SK-N-SH (cell line): ENCODE data around the gene ANKRD10. TPM values are rescaled to one million over a fixed set of nuclear protein-coding genes. Genes with fewer than 3 reads are reported as not detected.

Experiments
- CTCF ChIA-PET: fragments of 300-600, 350-600 bp; formaldehyde crosslinking; extraction: SDS; loops from one replicate; lab custom pipeline; 2021; lab: Yijun Ruan, JAX
- POLR2A ChIA-PET: fragments of 350-600 bp; sonication (Branson Sonifier 250); formaldehyde crosslinking; extraction: SDS; loops from one replicate; lab custom pipeline; 2020; ENCODE audit warnings: antibody characterized with exemption, inconsistent platforms; lab: Yijun Ruan, JAX
- DNase-seq: peaks from one replicate; pipeline ENCODE4 v3.0.0; 2012
- H2AFZ ChIP-seq: fragments of 200-600 bp; sonication (generic); 2 replicates; pipeline ENCODE4 v1.8.1; 2016; ENCODE audit warnings: antibody characterized with exemption, mild to moderate bottlenecking, low read depth
- H3F3A ChIP-seq: fragments of 200-600 bp; sonication (generic); replicated peaks from 2 replicates; pipeline ENCODE3; 2016; ENCODE audit warnings: antibody characterized with exemption, mild to moderate bottlenecking; ENCODE audit not compliant: insufficient read depth
- H3K27ac ChIP-seq, 2 experiments: fragments of 200-500 bp in 1 of 2; fragments of 200-600 bp in 1 of 2; sonication (Bioruptor generic) in 1 of 2; sonication (generic), shearing (Covaris generic) in 1 of 2; 2 replicates each; pipeline versions ENCODE4 v1.5.1 to v1.6.1; 2014 to 2016; ENCODE audit warnings: low read depth in 2 of 2, inconsistent platforms in 1 of 2, low read length in 1 of 2, mild to moderate bottlenecking in 1 of 2, mixed read lengths in 1 of 2
- H3K27me3 ChIP-seq: fragments of 200-600 bp; sonication (generic), shearing (Covaris generic); 2 replicates; pipeline ENCODE4 v1.6.1; 2016; ENCODE audit warnings: mixed run types; ENCODE audit not compliant: insufficient read depth
- H3K36me3 ChIP-seq, 2 experiments: fragments of 200-500 bp in 1 of 2; fragments of 200-600 bp in 1 of 2; sonication (Bioruptor generic) in 1 of 2; sonication (generic) in 1 of 2; replicated peaks in 1 of 2; 2 replicates each; pipeline versions ENCODE3 to v1.5.1; 2014 to 2016; ENCODE audit warnings: low read length in 1 of 2, mild to moderate bottlenecking in 1 of 2; ENCODE audit not compliant: insufficient read depth in 2 of 2, control insufficient read depth in 1 of 2
- H3K4me1 ChIP-seq, 2 experiments: fragments of 200-500 bp in 1 of 2; fragments of 200-600 bp in 1 of 2; sonication (Bioruptor generic) in 1 of 2; sonication (generic), shearing (Covaris generic) in 1 of 2; 2 replicates each; pipeline versions ENCODE4 v1.5.1 to v1.6.1; 2014 to 2016; ENCODE audit warnings: low read depth in 1 of 2, low read length in 1 of 2, mixed run types in 1 of 2; ENCODE audit not compliant: insufficient read depth in 2 of 2, control insufficient read depth in 1 of 2
- H3K4me2 ChIP-seq: fragments of 200-600 bp; sonication (generic), shearing (Covaris generic); 2 replicates; pipeline ENCODE4 v1.6.1; 2017; ENCODE audit warnings: mixed run types
- H3K4me3 ChIP-seq, 2 experiments: fragments of 200-500 bp in 1 of 2; fragments of 200-600 bp in 1 of 2; sonication (Bioruptor generic) in 1 of 2; sonication (generic), shearing (Covaris generic) in 1 of 2; 2 replicates each; pipeline versions ENCODE4 v1.5.1 to v1.8.1; 2014 to 2016; ENCODE audit warnings: low read depth in 2 of 2, inconsistent platforms in 1 of 2, low read length in 1 of 2, mild to moderate bottlenecking in 1 of 2, mixed read lengths in 1 of 2, moderate library complexity in 1 of 2
- H3K79me2 ChIP-seq: fragments of 200-600 bp; sonication (generic); 2 replicates; pipeline ENCODE4 v1.8.1; 2017; ENCODE audit warnings: mild to moderate bottlenecking; ENCODE audit not compliant: insufficient read depth
- H3K9ac ChIP-seq: fragments of 200-600 bp; sonication (generic); 2 replicates; pipeline ENCODE4 v1.6.1; 2017; ENCODE audit warnings: mixed run types
- H3K9me2 ChIP-seq: fragments of 200-600 bp; sonication (generic); 2 replicates; pipeline ENCODE4 v1.6.1; 2017; ENCODE audit warnings: mixed run types
- H3K9me3 ChIP-seq: fragments of 200-600 bp; sonication (generic); 2 replicates; pipeline ENCODE4 v1.6.1; 2017; ENCODE audit warnings: mixed run types, mild to moderate bottlenecking, moderate library complexity
- H4K20me1 ChIP-seq: fragments of 200-600 bp; sonication (generic); 2 replicates; pipeline ENCODE4 v1.6.1; 2017; ENCODE audit warnings: mild to moderate bottlenecking, mixed run types; ENCODE audit not compliant: insufficient read depth
- CTCF ChIP-seq: fragments of 200-600 bp; sonication (generic); IDR thresholded peaks from 2 replicates; pipeline ENCODE4 v1.6.1; 2017; ENCODE audit warnings: antibody characterized with exemption, mild to moderate bottlenecking, moderate library complexity
- ELF1 ChIP-seq: IDR thresholded peaks from 2 replicates; pipeline ENCODE4 v1.4.0; 2012
- EP300 ChIP-seq, 2 experiments: IDR thresholded peaks; 2 replicates each; pipeline versions ENCODE4 v1.4.0 to v1.6.1; 2012; ENCODE audit warnings: borderline replicate concordance in 1 of 2, low read depth in 1 of 2, low read length in 1 of 2
- EZH2phosphoT487 ChIP-seq: fragments of 200-600 bp; sonication (generic); IDR thresholded peaks from 2 replicates; pipeline ENCODE4 v1.6.1; 2017; ENCODE audit warnings: low read depth, mixed run types, mild to moderate bottlenecking, antibody characterized with exemption, moderate library complexity, borderline replicate concordance
- FOSL2 ChIP-seq: IDR thresholded peaks from 2 replicates; pipeline ENCODE4 v1.4.0; 2012; ENCODE audit warnings: low read depth, mild to moderate bottlenecking, moderate library complexity, borderline replicate concordance
- GABPA ChIP-seq: IDR thresholded peaks from 2 replicates; pipeline ENCODE4 v1.4.0; 2012; ENCODE audit warnings: low read depth, mild to moderate bottlenecking
- IRF3 ChIP-seq: fragments of 150-350 bp; IDR thresholded peaks from 2 replicates; pipeline ENCODE4 v1.6.1; 2016; ENCODE audit warnings: mild to moderate bottlenecking, low read depth, low read length
- JUND ChIP-seq: IDR thresholded peaks from 2 replicates; pipeline ENCODE4 v1.4.0; 2012
- MEF2A ChIP-seq: IDR thresholded peaks from 2 replicates; pipeline ENCODE4 v1.4.0; 2012; ENCODE audit warnings: low read depth, borderline replicate concordance
- NFIC ChIP-seq: IDR thresholded peaks from 2 replicates; pipeline ENCODE4 v1.4.0; 2012; ENCODE audit warnings: borderline replicate concordance
- NRF1 ChIP-seq: IDR thresholded peaks from 2 replicates; pipeline ENCODE4 v1.6.1; 2012; ENCODE audit warnings: low read depth, mild to moderate bottlenecking, low read length
- PBX3 ChIP-seq: IDR thresholded peaks from 2 replicates; pipeline ENCODE4; 2012
- POLR2AphosphoS5 ChIP-seq: IDR thresholded peaks from 2 replicates; pipeline ENCODE4 v1.6.1; 2012; ENCODE audit warnings: low read depth, low read length
- RAD21 ChIP-seq: IDR thresholded peaks from 2 replicates; pipeline ENCODE4 v1.6.1; 2012; ENCODE audit warnings: mild to moderate bottlenecking, low read length
- RCOR1 ChIP-seq: fragments of 150-350 bp; IDR thresholded peaks from 2 replicates; pipeline ENCODE4 v1.6.1; 2017; ENCODE audit warnings: antibody characterized with exemption, low read length
- RFX5 ChIP-seq: IDR thresholded peaks from 2 replicates; pipeline ENCODE4 v1.6.1; 2012; ENCODE audit warnings: mild to moderate bottlenecking, improper control_type of control experiment, low read length
- SIN3A ChIP-seq: IDR thresholded peaks from 2 replicates; pipeline ENCODE4 v1.6.1; 2012; ENCODE audit warnings: low read depth, mild to moderate bottlenecking, low read length, moderate library complexity, borderline replicate concordance
- TAF1 ChIP-seq: IDR thresholded peaks from 2 replicates; pipeline ENCODE4 v1.6.1; 2012; ENCODE audit warnings: low read depth, mild to moderate bottlenecking, low read length, moderate library complexity, borderline replicate concordance
- TCF12 ChIP-seq: IDR thresholded peaks from 2 replicates; pipeline ENCODE4 v1.4.0; 2012
- TEAD4 ChIP-seq: IDR thresholded peaks from 2 replicates; pipeline ENCODE4 v1.4.0; 2012; ENCODE audit warnings: mild to moderate bottlenecking, borderline replicate concordance; ENCODE audit not compliant: insufficient read depth
- USF1 ChIP-seq: IDR thresholded peaks from 2 replicates; pipeline ENCODE4 v1.4.0; 2012; ENCODE audit warnings: low read depth, borderline replicate concordance
- USF2 ChIP-seq: fragments of 150-350 bp; IDR thresholded peaks from 2 replicates; pipeline ENCODE4 v1.6.1; 2017; ENCODE audit warnings: antibody characterized with exemption, low read length, low read depth, borderline replicate concordance
- YY1 ChIP-seq: IDR thresholded peaks from 2 replicates; pipeline ENCODE4 v1.4.0; 2012; ENCODE audit warnings: low read depth, mild to moderate bottlenecking
- ZBTB33 ChIP-seq: IDR thresholded peaks from 2 replicates; pipeline ENCODE4 v1.4.0; 2012; ENCODE audit warnings: low read depth, borderline replicate concordance
- WGBS: methylation state at CpG from one replicate; pipeline ENCODE4 v1.1.6; 2017; ENCODE audit warnings: low lambda C conversion rate; 5-methylcytosine and 5-hydroxymethylcytosine counted together
- polyA plus RNA-seq, 3 experiments: library from polyadenylated mRNA; depleted of rRNA; stranded (reverse); fragments of >200 nt; gene quantifications; 2 replicates each; pipeline ENCODE4 v1.2.3, GENCODE V29; 2012

ANKRD10 gene
- polyA plus RNA-seq (2012; rRNA removed), result 53.2 and 77.8 TPM in 2 replicates
- polyA plus RNA-seq (2012; cell fraction: cytosol; rRNA removed), result 20.7 and 22.2 TPM in 2 replicates
- polyA plus RNA-seq (2012; cell fraction: nucleus; rRNA removed), result 274 and 444 TPM in 2 replicates

- DNase-seq, result peak; percentile 98
- Histone ChIP-seq H3K79me2 (peaks cover 39% of the 10 kb centered on the region), H3F3A (peaks cover 10% of the 10 kb centered on the region), H3K27ac (peak within 1 kb of the TSS; percentile 96), H3K4me3 (peak within 1 kb of the TSS; percentile 90 to 99), H2AFZ (peak within 1 kb of the TSS; percentile 91), H3K9me3 (no peaks in the 10 kb centered on the region), H3K4me1 (peaks cover 14 to 25% of the 10 kb centered on the region in 2 experiments; a peak in 3 of 4 replicates), H3K9me2 (no peaks in the 10 kb centered on the region), H3K27me3 (no peaks in the 10 kb centered on the region), H3K4me2 (peak within 1 kb of the TSS; percentile 95), H3K36me3 (peaks cover 6 to 8% of the 10 kb centered on the region in 2 experiments), H3K9ac (peak within 1 kb of the TSS; percentile 99), H4K20me1 (peaks cover 39% of the 10 kb centered on the region)
- 3% methylated on average over 15 of the region's 81 CpGs for WGBS
- POLR2A ChIA-PET, result interaction anchor here (0.6 to 1.5 kb wide), 10 partner anchors 9 to 238 kb away, joined by 3 to 6 read pairs (median 3); partner anchors contain the start of gene CARS2
- CTCF ChIA-PET, result interaction anchor here (0.6 to 3.5 kb wide), 9 partner anchors 9 to 692 kb away, joined by 3 to 25 read pairs (median 3); no protein-coding TSS in a partner anchor
- TF ChIP-seq SIN3A (peak; percentile 38; the same call in 1 of the 2 replicates), NFIC (0 out of 2 replicates have a peak, but pooled peaks have one; percentile 14), FOSL2 (no peak), USF2 (no peak), TAF1 (no peak), RCOR1 (0 out of 2 replicates have a peak, but pooled peaks have one; percentile 43), ZBTB33 (0 out of 2 replicates have a peak, but pooled peaks have one; percentile 4), PBX3 (no peak), RFX5 (no peak), USF1 (peak; percentile 71), GABPA (peak; percentile 59), NRF1 (no peak), YY1 (no peak), POLR2AphosphoS5 (no peak; the same call in 1 of the 2 replicates), ELF1 (peak; percentile 55), EZH2phosphoT487 (no peak), IRF3 (no peak), MEF2A (no peak), TCF12 (0 out of 2 replicates have a peak, but pooled peaks have one; percentile 2), CTCF (peak; percentile 79), TEAD4 (no peak), RAD21 (peak; percentile 56), JUND (no peak), EP300 (IDR thresholded peaks at IDR 0.05; ENCODE audit: borderline replicate concordance in 1 of 2, low read depth in 1 of 2, low read length in 1 of 2) (no peak)
Observed at GRCh38 chr13:110915057-110915873, at the start of gene ANKRD10. Gene ANKRD10, minus strand, starts transcription at chr13:110915069. Its CDS starts 135 bp downstream, at chr13:110914934.
